GM10266 (cell line): ENCODE measurements around the gene CAMK1D.

ENCODE experiments used
- DNase-seq: peaks from one replicate; pipeline ENCODE4 v3.0.0; 2012; ENCODE audit errors: extremely low spot score
- TF ChIP-seq, protein P1 (sequence below): IDR thresholded peaks from 2 replicates; pipeline ENCODE4 v1.5.1; 2012; ENCODE audit warnings: mild to moderate bottlenecking, low read depth; ENCODE audit not compliant: control insufficient read depth, insufficient read depth; ENCODE audit errors: missing control alignments

CAMK1D gene

DNA sequence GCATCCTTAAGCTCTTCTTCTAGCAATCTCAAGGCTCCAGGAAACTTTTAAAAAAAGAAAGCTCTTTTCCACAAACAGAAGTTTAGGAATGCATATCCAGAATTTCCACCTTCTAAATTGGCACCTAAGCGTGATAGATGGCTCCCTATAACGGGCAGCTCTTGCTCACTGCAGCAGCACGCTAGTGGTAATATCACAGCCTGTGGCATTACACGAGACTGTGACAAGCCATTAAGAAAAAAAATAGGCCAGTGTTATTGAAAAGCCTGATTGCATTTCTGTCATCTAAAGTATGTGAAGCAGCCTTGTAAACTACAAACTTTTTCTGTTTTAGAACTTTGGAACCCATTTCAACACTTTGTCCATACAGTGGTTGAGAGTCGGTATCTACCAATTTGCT is 263.8 kb downstream of the CAMK1D start:
- TF ChIP-seq, protein P1, sequence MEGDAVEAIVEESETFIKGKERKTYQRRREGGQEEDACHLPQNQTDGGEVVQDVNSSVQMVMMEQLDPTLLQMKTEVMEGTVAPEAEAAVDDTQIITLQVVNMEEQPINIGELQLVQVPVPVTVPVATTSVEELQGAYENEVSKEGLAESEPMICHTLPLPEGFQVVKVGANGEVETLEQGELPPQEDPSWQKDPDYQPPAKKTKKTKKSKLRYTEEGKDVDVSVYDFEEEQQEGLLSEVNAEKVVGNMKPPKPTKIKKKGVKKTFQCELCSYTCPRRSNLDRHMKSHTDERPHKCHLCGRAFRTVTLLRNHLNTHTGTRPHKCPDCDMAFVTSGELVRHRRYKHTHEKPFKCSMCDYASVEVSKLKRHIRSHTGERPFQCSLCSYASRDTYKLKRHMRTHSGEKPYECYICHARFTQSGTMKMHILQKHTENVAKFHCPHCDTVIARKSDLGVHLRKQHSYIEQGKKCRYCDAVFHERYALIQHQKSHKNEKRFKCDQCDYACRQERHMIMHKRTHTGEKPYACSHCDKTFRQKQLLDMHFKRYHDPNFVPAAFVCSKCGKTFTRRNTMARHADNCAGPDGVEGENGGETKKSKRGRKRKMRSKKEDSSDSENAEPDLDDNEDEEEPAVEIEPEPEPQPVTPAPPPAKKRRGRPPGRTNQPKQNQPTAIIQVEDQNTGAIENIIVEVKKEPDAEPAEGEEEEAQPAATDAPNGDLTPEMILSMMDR, result no peak
- DNase-seq, result no peak

DNA sequence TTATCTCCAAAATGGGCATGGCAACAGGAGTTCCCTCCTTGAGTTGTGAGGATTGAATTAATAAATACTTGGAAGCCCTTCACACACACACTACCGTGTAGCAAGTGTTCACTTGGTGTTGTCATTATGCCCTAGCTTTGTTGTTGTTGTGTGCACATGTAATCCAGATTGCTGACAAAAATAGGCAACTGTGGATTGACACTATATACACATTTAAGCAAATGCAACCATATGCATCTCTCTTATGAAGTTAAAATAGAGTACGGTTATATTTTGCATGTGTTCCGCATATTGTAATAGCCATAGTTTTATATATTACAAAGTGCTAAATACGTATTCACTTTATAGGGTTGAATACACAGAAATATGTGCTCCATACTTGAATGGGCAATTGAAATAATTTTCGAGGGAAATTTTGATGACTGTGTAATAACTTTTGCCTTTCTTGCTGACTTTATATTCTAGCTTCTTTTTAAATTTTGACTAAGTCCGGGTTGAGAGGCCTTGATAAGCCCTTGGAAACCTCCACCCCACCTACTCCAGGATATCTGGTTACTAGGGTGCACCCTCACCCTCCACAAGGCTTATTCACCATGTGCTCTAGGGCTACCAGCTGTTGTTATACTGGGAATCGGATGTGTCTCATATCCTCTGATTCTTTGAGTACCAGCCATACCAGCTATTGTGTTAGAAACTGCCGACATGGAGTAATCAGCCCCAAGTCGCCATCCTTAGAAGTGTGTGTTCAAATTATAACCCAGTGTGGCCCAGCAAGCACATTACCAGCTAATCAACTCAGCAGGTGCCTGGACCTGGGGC is 265.0 kb downstream of the CAMK1D start:
- DNase-seq, result no peak
- TF ChIP-seq, protein P1, result no peak

DNA sequence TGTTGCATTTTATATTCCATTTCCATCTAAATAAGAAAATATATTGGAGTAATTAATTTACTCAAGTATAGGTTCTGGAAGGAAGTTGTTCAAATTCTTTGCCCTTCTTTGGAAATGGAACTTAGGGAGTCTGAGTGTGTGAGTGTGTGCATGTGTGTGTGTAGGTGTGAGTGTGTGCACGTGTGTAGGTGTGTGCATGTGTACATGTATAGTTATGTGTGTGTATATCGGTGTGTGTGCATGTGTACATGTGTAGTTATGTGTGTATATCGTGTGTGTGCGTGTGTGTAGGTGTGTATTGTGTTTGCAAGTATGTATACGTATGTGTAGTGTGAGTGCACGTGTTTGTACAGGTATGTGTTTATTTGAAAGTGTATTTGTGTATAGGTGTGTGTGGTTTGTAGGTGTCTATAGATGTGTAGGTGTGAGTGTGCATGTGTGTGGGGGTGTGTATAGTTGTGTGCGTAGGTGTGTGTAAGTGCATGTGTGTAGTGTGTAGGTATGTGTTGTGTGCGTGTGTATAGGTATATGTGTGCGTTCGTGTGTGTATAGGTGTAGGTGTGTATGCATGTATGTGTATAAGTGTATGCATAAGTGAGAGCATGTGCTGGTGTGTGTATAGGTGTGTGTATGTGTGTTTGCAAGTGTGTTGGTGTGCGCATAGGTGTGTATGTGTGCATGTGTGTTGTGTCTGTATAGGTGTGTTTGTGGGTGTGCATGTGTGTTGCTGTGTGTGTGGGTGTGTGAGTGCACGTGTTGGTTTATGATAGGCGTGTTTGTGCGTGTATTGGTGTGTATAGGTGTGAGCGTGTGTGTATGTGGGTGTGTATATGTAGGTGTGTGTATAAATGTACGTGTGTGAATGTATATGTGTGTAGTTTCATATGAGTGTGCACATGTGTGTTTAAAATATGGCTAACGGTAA is 266.2 kb downstream of the CAMK1D start:
- TF ChIP-seq, protein P1, result no peak
- no peak for DNase-seq

DNA sequence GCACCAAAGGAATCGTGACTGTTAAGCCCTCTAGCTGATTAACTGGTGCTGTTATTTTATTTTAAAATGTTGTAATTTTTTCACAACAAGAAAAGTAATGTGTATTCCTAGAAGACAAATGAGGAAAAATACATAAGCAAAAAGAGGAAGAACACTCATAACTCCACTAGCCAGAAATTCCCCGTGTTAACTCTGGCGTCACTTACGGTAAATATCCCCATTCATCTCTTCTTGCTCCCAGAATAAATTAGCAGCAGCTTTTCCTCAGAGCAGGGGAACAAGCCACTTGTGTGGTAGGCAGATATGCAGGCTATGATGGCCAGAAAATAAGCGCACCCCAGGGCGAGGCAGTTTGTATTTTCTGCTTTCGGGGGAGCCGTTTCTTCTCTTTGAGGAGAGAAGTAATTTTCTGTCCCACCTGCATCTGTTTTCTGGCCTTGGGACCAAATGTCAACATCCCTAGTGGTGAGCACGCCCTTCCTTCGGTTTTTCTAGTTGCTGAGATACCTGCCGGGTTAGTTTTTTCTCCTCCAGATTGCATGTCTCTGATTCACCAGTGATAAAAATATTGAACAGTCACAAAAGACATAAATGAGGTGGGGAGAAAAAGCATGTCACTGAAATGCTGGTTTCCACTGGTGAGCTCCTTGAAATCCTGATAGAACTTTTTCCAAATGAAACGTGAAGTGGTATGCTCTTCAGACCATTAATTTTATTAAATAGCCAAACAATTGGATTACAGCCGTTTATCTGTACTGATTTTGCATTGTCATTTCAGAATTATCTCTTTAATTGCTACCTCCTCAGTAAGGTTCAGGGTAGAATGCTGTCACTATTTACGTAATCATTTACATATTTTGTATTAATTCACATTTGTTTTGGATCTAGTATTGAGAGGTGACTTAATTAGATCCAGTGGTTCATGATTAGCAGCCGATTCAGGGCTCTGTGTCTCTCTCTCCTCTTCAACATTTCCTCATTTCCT is 268.1 kb downstream of the CAMK1D start:
- TF ChIP-seq, protein P1, result no peak

DNA sequence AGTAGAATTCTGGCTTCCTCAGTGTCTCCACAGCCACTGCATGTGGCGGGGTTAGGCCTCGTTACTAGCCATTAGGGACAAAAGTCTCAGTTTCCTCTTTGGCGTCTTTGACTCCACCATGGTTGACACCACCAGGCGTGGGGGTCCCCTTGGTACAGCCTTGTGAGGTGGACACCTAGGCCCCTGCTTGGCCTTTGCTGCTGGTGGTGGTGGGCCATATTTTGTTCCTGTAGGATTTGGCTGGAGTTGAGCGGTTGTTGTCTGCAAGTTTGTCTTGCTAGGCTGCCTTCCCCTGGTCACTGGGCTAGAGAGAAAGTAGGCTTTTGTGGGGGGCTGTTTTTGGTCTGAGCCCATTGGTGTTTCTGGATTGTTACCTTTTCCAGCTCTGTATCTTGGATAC is 272.7 kb downstream of the CAMK1D start:
- TF ChIP-seq, protein P1, result no peak

More for the DNA sequence above, 268.1 kb downstream of the CAMK1D start:
- DNase-seq, result no peak

DNA sequence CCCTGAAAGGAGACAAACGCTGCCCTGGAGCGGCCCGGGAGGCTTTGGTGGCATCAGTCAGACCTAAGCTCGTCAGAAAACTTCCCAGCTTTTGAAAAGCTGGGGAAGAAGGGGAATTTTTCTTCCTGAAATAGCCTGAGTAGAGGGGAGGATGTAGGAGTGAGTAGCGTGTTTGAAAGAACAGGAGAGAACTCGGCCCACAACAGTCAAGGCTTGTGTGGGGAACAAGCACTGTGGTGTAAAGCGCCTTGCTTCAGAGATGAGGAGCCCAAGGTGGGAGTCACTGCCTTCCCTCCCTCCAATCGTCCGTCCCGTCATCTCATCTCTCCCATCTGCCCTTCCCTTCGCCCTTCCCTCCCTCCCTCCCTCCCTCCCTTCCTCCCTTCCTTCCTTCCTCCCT is 273.3 kb downstream of the CAMK1D start:
- no peak for DNase-seq

More for the DNA sequence above, 272.7 kb downstream of the CAMK1D start:
- DNase-seq, result no peak

More for the DNA sequence above, 273.3 kb downstream of the CAMK1D start:
- TF ChIP-seq, protein P1, result no peak
